Naive thymus-derived CD8-positive, alpha-beta T cell (primary cell): ENCODE data around the gene EMILIN1. TPM values are rescaled to one million over a fixed set of nuclear protein-coding genes. Genes with fewer than 3 reads are reported as not detected.

Experiments used
- ATAC-seq, 2 donors: fragments of 150-1000 bp; cut with Tn5 transposase in 1 of 2; sonication (Bioruptor Pico), chemical (Tn5 transposase) in 1 of 2; 1 replicate in 1 of 2; 2 replicates in 1 of 2; pipeline ENCODE4 v1.10.0; 2021; ENCODE audit warnings: mild to moderate bottlenecking in 2 of 2, moderate library complexity in 2 of 2
- POLR2A ChIA-PET: fragments of 350-600 bp; sonication (Branson Sonifier 250); formaldehyde crosslinking; loops from one replicate; lab custom pipeline; 2021; ENCODE audit warnings: antibody characterized with exemption; lab: Charles Lee
- DNase-seq, 10 donors: peaks; one replicate each; pipeline versions ENCODE4 v3.0.0 to v3.0.0-alpha.2; 2020 to 2022
- H3K27ac Mint-ChIP-seq, 10 donors: one replicate each; pipeline ENCODE4 v1.8.0; 2020 to 2022; ENCODE audit warnings: mild to moderate bottlenecking in 10 of 10, mixed read lengths in 10 of 10, moderate library complexity in 4 of 10, inconsistent platforms in 1 of 10
- H3K27me3 Mint-ChIP-seq, 5 donors: one replicate each; pipeline ENCODE4 v1.8.0; 2021 to 2022; ENCODE audit warnings: mixed read lengths in 5 of 5
- H3K36me3 Mint-ChIP-seq, 3 donors: one replicate each; pipeline ENCODE4 v1.8.0; 2020 to 2022; ENCODE audit warnings: mixed read lengths in 3 of 3, mild to moderate bottlenecking in 2 of 3, inconsistent platforms in 1 of 3
- H3K4me1 Mint-ChIP-seq, 4 donors: one replicate each; pipeline ENCODE4 v1.8.0; 2021 to 2022; ENCODE audit warnings: mixed read lengths in 4 of 4
- H3K4me3 Mint-ChIP-seq, 10 donors: one replicate each; pipeline ENCODE4 v1.8.0; 2020 to 2022; ENCODE audit warnings: mild to moderate bottlenecking in 10 of 10, mixed read lengths in 10 of 10, moderate library complexity in 6 of 10, inconsistent platforms in 1 of 10
- H3K9me3 Mint-ChIP-seq, 9 donors: one replicate each; pipeline ENCODE4 v1.8.0; 2020 to 2022; ENCODE audit warnings: mixed read lengths in 9 of 9, mild to moderate bottlenecking in 3 of 9, inconsistent platforms in 1 of 9, moderate library complexity in 1 of 9
- polyA plus RNA-seq, 3 donors: library from polyadenylated mRNA; unstranded; fragments of 300-500 nt; fragmentation: Illumina TruSeq; gene quantifications; one replicate each; pipeline ENCODE4 v1.2.3, GENCODE V29; 2021
- total RNA-seq, 8 experiments: library from RNA in 2 of 8; stranded (reverse) in 2 of 8; gene quantifications; one replicate each; pipeline ENCODE4 v1.2.3 and lab custom pipeline; 2021 to 2026

EMILIN1 gene
- under 1 TPM; 0.41 to 0.86 TPM for total RNA-seq
- 1 to 10 TPM in 1 of 3 donors, under 1 TPM in 2; 0.90 to 1.1 (median 0.98) TPM for polyA plus RNA-seq
- total RNA-seq (lab: John Stamatoyannopoulos, UW), result 0.58 to 3.0 (median 1.3) reads per million in 6 experiments

GRCh38 chr2:27078267-27079194 is at the start of gene EMILIN1:
TSS of gene EMILIN1 (plus strand) at chr2:27078615. CDS start at chr2:27079066, 451 bp downstream.
- Mint-ChIP-seq H3K4me1 (peaks cover 27 to 48% (median 47%) of the 10 kb centered on the region in 4 donors), H3K27ac (peak within 1 kb of the TSS in 3 of 10 donors; percentile 44 to 66 (median 54)), H3K36me3 (no peaks in the 10 kb centered on the region), H3K27me3 (peaks cover 0 to 1% (median 0%) of the 10 kb centered on the region in 5 donors), H3K4me3 (peak within 1 kb of the TSS in 1 of 10 donors; percentile 36), H3K9me3 (no peaks in the 10 kb centered on the region)
- ATAC-seq, result no peak
- POLR2A ChIA-PET, result interaction anchor here (9.5 to 12.2 kb wide), 2 partner anchors 8 to 26 kb away, joined by 129 to 197 read pairs; partner anchors contain the start of genes AGBL5 and OST4
- no peak for DNase-seq

GRCh38 chr2:27029051-27029450 is 49.4 kb upstream of the EMILIN1 start:
- H3K4me3 Mint-ChIP-seq, result no peak overlapping the region
- POLR2A ChIA-PET, result no interaction called here
- ATAC-seq (no peak), DNase-seq (no peak)
- H3K27me3 Mint-ChIP-seq, result no peaks in the 10 kb centered on the region
- peak overlapping the region in 1 of 10 donors; percentile 21 for H3K27ac Mint-ChIP-seq
- H3K9me3 Mint-ChIP-seq, result no peaks in the 10 kb centered on the region
- H3K4me1 Mint-ChIP-seq, result peaks cover 11 to 34% (median 30%) of the 10 kb centered on the region in 4 donors
- H3K36me3 Mint-ChIP-seq, result peaks cover 0 to 6% (median 0%) of the 10 kb centered on the region in 3 donors

- peak; percentile 53 to 86 (median 66) for DNase-seq
- H3K4me1 Mint-ChIP-seq, result peaks cover 15 to 52% (median 43%) of the 10 kb centered on the region in 4 donors
- POLR2A ChIA-PET, result interaction anchor here (0.6 to 2.6 kb wide), 7 partner anchors 10 to 261 kb away, joined by 3 to 25 read pairs (median 4); partner anchors contain the start of genes AGBL5 and OST4
- peaks cover 0 to 30% (median 5%) of the 10 kb centered on the region in 3 donors for H3K36me3 Mint-ChIP-seq
- peak within 1 kb of the TSS; percentile 89 to 95 (median 94) for H3K4me3 Mint-ChIP-seq
- ATAC-seq, result peak; percentile 94 to 97
- no peaks in the 10 kb centered on the region for H3K27me3 Mint-ChIP-seq
- peak within 1 kb of the TSS; percentile 79 to 96 (median 92) for H3K27ac Mint-ChIP-seq
- H3K9me3 Mint-ChIP-seq, result no peaks in the 10 kb centered on the region
Observed at GRCh38 chr2:27032495-27033252, 45.7 kb upstream of the EMILIN1 start, which contains the start of gene TMEM214. TSS of gene TMEM214 (plus strand) at chr2:27032965. CDS start at chr2:27033016, 51 bp downstream.

GRCh38 chr2:27033253-27033852 is 45.1 kb upstream of the EMILIN1 start:
- peak overlapping the region; percentile 89 to 95 (median 94) for H3K4me3 Mint-ChIP-seq
- POLR2A ChIA-PET, result interaction anchor here (0.6 to 2.6 kb wide), 7 partner anchors 9 to 260 kb away, joined by 3 to 25 read pairs (median 4); partner anchors contain the start of genes AGBL5 and OST4
- peaks cover 15 to 52% (median 43%) of the 10 kb centered on the region in 4 donors for H3K4me1 Mint-ChIP-seq
- H3K27me3 Mint-ChIP-seq, result no peaks in the 10 kb centered on the region
- H3K27ac Mint-ChIP-seq, result peak overlapping the region; percentile 79 to 94 (median 88)
- H3K36me3 Mint-ChIP-seq, result peaks cover 0 to 37% (median 5%) of the 10 kb centered on the region in 3 donors
- H3K9me3 Mint-ChIP-seq, result no peaks in the 10 kb centered on the region
- ATAC-seq (peak in 1 of 2 donors; percentile 5), DNase-seq (no peak)

GRCh38 chr2:27038012-27038411 is 40.4 kb upstream of the EMILIN1 start:
- H3K36me3 Mint-ChIP-seq, result peaks cover 0 to 67% (median 7%) of the 10 kb centered on the region in 3 donors
- H3K27me3 Mint-ChIP-seq, result no peaks in the 10 kb centered on the region
- no peak for DNase-seq
- ATAC-seq, result no peak
- H3K4me1 Mint-ChIP-seq, result peaks cover 17 to 39% (median 25%) of the 10 kb centered on the region in 4 donors
- H3K27ac Mint-ChIP-seq, result peak overlapping the region in 2 of 10 donors; percentile 21 to 69
- POLR2A ChIA-PET, result interaction anchor here (0.7 to 1.6 kb wide), 2 partner anchors 13 to 29 kb away, joined by 6 read pairs; partner anchors contain the start of gene AGBL5
- H3K4me3 Mint-ChIP-seq, result no peak overlapping the region
- no peaks in the 10 kb centered on the region for H3K9me3 Mint-ChIP-seq

- POLR2A ChIA-PET, result interaction anchor here (1.6 kb wide), 1 partner anchor 12 kb away, joined by 6 read pairs; the partner anchor contains the start of gene AGBL5
- no peak overlapping the region for H3K4me3 Mint-ChIP-seq
- H3K36me3 Mint-ChIP-seq, result peaks cover 0 to 67% (median 7%) of the 10 kb centered on the region in 3 donors
- no peaks in the 10 kb centered on the region for H3K9me3 Mint-ChIP-seq
- H3K27me3 Mint-ChIP-seq, result no peaks in the 10 kb centered on the region
- peaks cover 11 to 34% (median 18%) of the 10 kb centered on the region in 4 donors for H3K4me1 Mint-ChIP-seq
- no peak for DNase-seq
- no peak for ATAC-seq
- H3K27ac Mint-ChIP-seq, result no peak overlapping the region
Observed at GRCh38 chr2:27038631-27039339, 39.6 kb upstream of the EMILIN1 start.

- Mint-ChIP-seq H3K4me1 (peaks cover 6 to 28% (median 12%) of the 10 kb centered on the region in 4 donors), H3K9me3 (no peaks in the 10 kb centered on the region), H3K27ac (no peak overlapping the region), H3K27me3 (no peaks in the 10 kb centered on the region), H3K36me3 (peaks cover 0 to 67% (median 7%) of the 10 kb centered on the region in 3 donors), H3K4me3 (no peak overlapping the region)
- DNase-seq (no peak), ATAC-seq (no peak)
- POLR2A ChIA-PET, result interaction anchor here (1.2 kb wide), 1 partner anchor 12 kb away, joined by 7 read pairs; the partner anchor contains the start of gene AGBL5
Observed at GRCh38 chr2:27039426-27039825, 39.0 kb upstream of the EMILIN1 start.

GRCh38 chr2:27039871-27040270 is 38.5 kb upstream of the EMILIN1 start:
- DNase-seq, result no peak
- ATAC-seq, result no peak
- peaks cover 0 to 67% (median 7%) of the 10 kb centered on the region in 3 donors for H3K36me3 Mint-ChIP-seq
- H3K27ac Mint-ChIP-seq, result peak overlapping the region in 1 of 10 donors; percentile 56
- H3K4me1 Mint-ChIP-seq, result peaks cover 4 to 24% (median 9%) of the 10 kb centered on the region in 4 donors
- POLR2A ChIA-PET, result interaction anchor here (1.2 kb wide), 1 partner anchor 11 kb away, joined by 7 read pairs; the partner anchor contains the start of gene AGBL5
- H3K9me3 Mint-ChIP-seq, result no peaks in the 10 kb centered on the region
- no peaks in the 10 kb centered on the region for H3K27me3 Mint-ChIP-seq
- no peak overlapping the region for H3K4me3 Mint-ChIP-seq

- ATAC-seq (no peak), DNase-seq (no peak)
- POLR2A ChIA-PET, result interaction anchor here (1.2 kb wide), 1 partner anchor 11 kb away, joined by 7 read pairs; the partner anchor contains the start of gene AGBL5
- Mint-ChIP-seq H3K4me3 (no peak overlapping the region), H3K9me3 (no peaks in the 10 kb centered on the region), H3K27me3 (no peaks in the 10 kb centered on the region), H3K36me3 (peaks cover 0 to 64% (median 7%) of the 10 kb centered on the region in 3 donors), H3K27ac (peak overlapping the region in 1 of 10 donors; percentile 16), H3K4me1 (peaks cover 0 to 20% (median 6%) of the 10 kb centered on the region in 4 donors)
Observed at GRCh38 chr2:27040282-27040681, 38.1 kb upstream of the EMILIN1 start.

GRCh38 chr2:27041752-27042151 is 36.7 kb upstream of the EMILIN1 start:
- ATAC-seq (peak in 1 of 2 donors; percentile 33), DNase-seq (no peak)
- no peaks in the 10 kb centered on the region for H3K9me3 Mint-ChIP-seq
- peaks cover 0 to 49% (median 2%) of the 10 kb centered on the region in 3 donors for H3K36me3 Mint-ChIP-seq
- H3K4me1 Mint-ChIP-seq, result peaks cover 0 to 20% (median 2%) of the 10 kb centered on the region in 4 donors
- POLR2A ChIA-PET, result interaction anchor here (0.8 to 1.7 kb wide), 2 partner anchors 9 to 10 kb away, joined by 3 to 4 read pairs; partner anchors contain the start of genes AGBL5 and TMEM214
- no peaks in the 10 kb centered on the region for H3K27me3 Mint-ChIP-seq
- peak overlapping the region in 3 of 10 donors; percentile 16 to 79 (median 71) for H3K27ac Mint-ChIP-seq
- peak overlapping the region in 1 of 10 donors; percentile 8 for H3K4me3 Mint-ChIP-seq
